Activated T-helper 17 cell treated with anti-CD3 and anti-CD28 coated beads, Interleukin-2, amount 50 U/mL, for 72 hours (primary cell): ENCODE results near the gene FBXL16. TPM values are rescaled to one million over a fixed set of nuclear protein-coding genes. Genes with fewer than 3 reads are reported as not detected.
A peak's percentile ranks its signal among the peaks of the same experiment; 100 is the strongest.

Experiments
- ATAC-seq: fragments of 150-1000 bp; cut with Tn5 transposase; replicated peaks from 2 replicates; pipeline ENCODE4 v1.10.0; 2021; ENCODE audit warnings: mild to moderate bottlenecking, moderate library complexity
- H3K27ac Mint-ChIP-seq: one replicate; pipeline ENCODE4 v1.8.0; 2022; ENCODE audit warnings: mixed read lengths
- H3K27me3 Mint-ChIP-seq: one replicate; pipeline ENCODE4 v1.8.0; 2022; ENCODE audit warnings: mixed read lengths
- H3K36me3 Mint-ChIP-seq: one replicate; pipeline ENCODE4 v1.8.0; 2022; ENCODE audit warnings: low read depth, mild to moderate bottlenecking, mixed read lengths
- H3K4me1 Mint-ChIP-seq: one replicate; pipeline ENCODE4 v1.8.0; 2022; ENCODE audit warnings: mixed read lengths
- H3K4me3 Mint-ChIP-seq: one replicate; pipeline ENCODE4 v1.8.0; 2022; ENCODE audit warnings: mild to moderate bottlenecking, mixed read lengths
- H3K9me3 Mint-ChIP-seq: one replicate; pipeline ENCODE4 v1.8.0; 2022; ENCODE audit warnings: mixed read lengths
- total RNA-seq, 2 donors: library from RNA; stranded (reverse); gene quantifications; one replicate each; pipeline ENCODE4 v1.2.3, GENCODE V29; 2022

FBXL16 gene
- total RNA-seq, 2 donors from 2014 or later = 6.4 to 23.6 TPM

- no peak for ATAC-seq
- Mint-ChIP-seq H3K27me3 (no peaks in the 10 kb centered on the region), H3K36me3 (no peaks in the 10 kb centered on the region), H3K4me1 (no peaks in the 10 kb centered on the region), H3K4me3 (no peak overlapping the region), H3K9me3 (no peaks in the 10 kb centered on the region), H3K27ac (no peak overlapping the region)
These were observed 52.9 kb downstream of the FBXL16 start for GRCh38 chr16:652454-653305.

DNA sequence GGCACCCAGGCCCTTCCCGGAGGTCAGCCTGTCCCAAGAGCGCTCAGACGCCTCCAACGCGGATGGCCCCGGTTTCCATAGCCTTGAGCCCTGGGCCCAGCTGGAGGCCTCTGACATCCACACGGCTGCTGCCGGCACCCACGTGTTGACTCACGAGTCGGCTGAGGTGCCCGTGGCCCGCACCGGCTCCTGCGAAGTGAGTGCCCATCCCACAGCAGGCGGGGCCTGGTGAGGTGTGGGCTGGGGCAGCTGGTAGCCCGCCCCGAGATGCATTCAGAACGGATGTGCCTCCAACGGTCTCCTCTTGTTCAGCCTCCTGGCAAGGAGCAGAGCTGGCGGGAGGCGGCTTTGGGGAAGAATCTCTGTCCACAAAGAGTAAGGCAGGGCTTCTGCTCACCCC lies 53.8 kb downstream of the FBXL16 start:
- no peaks in the 10 kb centered on the region for H3K36me3 Mint-ChIP-seq
- H3K4me3 Mint-ChIP-seq = no peak overlapping the region
- no peaks in the 10 kb centered on the region for H3K9me3 Mint-ChIP-seq

GRCh38 chr16:649631-650030 lies 56.0 kb downstream of the FBXL16 start:
- peak; percentile 27 for ATAC-seq
- Mint-ChIP-seq H3K27ac (no peak overlapping the region), H3K27me3 (no peaks in the 10 kb centered on the region)

More for the DNA sequence above, 53.8 kb downstream of the FBXL16 start:
- Mint-ChIP-seq H3K27me3 (no peaks in the 10 kb centered on the region), H3K4me1 (no peaks in the 10 kb centered on the region), H3K27ac (no peak overlapping the region)
- ATAC-seq = no peak

DNA sequence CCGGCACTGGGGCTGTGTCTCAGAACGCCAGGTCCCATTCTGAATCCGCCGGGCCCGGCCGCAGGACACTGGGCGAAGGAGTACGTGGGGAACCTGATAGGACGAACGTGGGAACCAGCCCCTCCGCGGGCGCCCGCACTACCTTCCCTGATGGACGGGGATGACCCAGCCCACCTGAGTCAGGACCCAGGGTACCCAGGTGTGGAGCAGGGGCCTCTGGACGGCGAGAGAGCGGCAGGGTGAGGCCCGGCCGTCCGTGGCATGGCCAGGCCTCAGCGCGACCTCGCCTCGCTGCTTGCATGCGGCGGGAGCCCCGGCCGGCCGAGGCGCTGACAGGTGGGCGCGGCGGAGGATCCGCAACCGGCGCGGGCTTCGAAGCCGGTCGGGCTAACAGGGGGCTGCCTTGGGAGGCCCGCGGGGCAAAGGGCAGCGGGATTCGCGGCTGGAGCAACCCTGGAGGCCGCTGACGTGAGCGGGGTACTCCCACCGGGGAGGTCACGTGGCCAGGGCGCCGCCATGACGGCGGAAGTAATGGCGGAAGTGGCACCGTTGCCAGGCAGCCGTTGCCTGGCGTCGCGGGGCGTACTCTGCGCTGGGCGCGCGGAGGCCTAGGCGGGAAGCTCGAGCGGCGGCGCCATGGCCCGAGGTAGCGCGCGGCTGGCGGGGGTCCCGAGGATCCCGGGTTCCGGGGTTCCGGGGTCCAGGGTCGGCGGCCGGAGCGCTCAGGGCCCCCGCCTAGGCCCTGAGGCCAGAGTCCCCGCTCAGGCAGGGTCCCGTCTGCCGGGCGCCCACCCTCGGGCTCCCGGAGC lies 56.6 kb downstream of the FBXL16 start, which contains the start of gene WDR90:
TSS of gene WDR90 (plus strand) at position 585 of the 809 bp plus-strand sequence. CDS start at position 637, 52 bp downstream.
- Mint-ChIP-seq H3K27ac (peak within 1 kb of the TSS; percentile 46), H3K36me3 (peaks cover 6% of the 10 kb centered on the region), H3K27me3 (no peaks in the 10 kb centered on the region), H3K4me1 (peaks cover 7% of the 10 kb centered on the region), H3K4me3 (peak within 1 kb of the TSS; percentile 73), H3K9me3 (no peaks in the 10 kb centered on the region)
- ATAC-seq = peak; percentile 97

More at GRCh38 chr16:649631-650030, 56.0 kb downstream of the FBXL16 start:
- no peaks in the 10 kb centered on the region for H3K36me3 Mint-ChIP-seq
- peak overlapping the region; percentile 62 for H3K4me3 Mint-ChIP-seq
- peaks cover under 1% of the 10 kb centered on the region for H3K4me1 Mint-ChIP-seq
- no peaks in the 10 kb centered on the region for H3K9me3 Mint-ChIP-seq

DNA sequence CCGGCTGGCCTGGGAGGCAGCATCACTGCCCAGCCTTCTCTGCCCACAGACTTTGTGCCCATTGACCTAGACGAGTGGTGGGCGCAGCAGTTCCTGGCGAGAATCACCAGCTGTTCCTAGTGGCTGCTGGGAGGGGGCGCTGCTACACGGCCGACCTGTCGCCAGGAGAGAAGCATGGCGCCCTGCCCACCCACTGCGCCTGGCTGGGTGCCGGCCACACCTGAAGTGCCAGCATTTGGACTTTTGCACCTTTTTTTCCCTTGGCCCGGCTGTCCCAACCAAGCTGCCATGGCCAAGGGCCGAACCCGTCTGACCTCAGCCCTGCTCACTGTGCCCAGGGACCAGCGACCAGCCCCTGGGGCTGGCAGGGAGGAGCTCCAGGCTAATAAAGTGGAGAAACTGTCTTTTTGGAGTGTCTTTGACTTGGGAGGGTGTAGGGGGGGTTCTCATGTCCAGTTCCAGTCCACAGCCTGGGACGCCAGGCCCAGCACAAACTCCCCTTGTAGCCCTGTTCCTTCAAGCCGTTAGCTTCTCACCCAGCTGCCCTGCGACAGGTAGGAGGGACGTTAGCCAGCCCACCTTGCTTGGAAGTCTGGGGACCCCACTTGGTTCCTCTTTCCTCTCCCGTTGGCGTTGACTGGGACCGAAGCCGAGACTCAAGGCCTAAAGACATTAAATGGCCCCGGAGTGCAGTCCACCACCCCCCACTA lies 57.4 kb downstream of the FBXL16 start:
- peaks cover 8% of the 10 kb centered on the region for H3K4me1 Mint-ChIP-seq
- H3K9me3 Mint-ChIP-seq = no peaks in the 10 kb centered on the region
- H3K27ac Mint-ChIP-seq = peak overlapping the region; percentile 46
- peak overlapping the region; percentile 73 for H3K4me3 Mint-ChIP-seq
- peak; percentile 22 for ATAC-seq
- H3K27me3 Mint-ChIP-seq = no peaks in the 10 kb centered on the region
- H3K36me3 Mint-ChIP-seq = peaks cover 11% of the 10 kb centered on the region

DNA sequence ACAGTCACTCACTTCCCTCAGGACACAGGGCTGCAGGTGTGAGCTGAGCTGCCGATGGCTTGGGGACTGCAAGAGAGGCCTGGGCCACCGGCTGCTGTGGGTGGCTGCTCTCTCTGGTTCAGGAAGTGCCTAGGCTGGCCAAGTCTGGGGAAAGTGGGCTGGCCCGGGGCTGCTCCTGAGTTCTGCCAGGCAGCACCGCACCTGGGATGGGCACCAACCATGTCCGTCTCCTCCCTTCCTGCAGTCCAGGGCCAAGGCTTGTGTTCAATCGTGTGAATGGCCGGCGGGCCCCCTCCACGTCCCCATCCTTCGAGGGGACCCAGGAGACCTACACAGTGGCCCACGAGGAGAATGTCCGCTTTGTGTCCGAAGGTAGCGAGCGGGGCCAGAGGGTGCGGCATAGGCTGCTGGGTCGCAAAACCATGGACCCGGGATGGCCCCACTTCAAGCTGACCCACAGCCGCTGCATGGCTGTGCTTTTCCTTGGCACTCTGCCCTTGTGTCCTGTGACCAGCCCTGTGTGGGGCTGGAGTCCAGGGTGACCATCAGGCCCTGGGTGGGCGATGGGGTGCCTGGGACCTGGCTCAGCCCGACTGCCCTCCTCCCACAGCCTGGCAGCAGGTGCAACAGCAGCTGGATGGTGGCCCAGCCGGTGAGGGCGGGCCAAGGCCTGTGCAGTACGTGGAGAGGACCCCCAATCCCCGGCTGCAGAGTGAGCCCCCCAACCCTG lies 58.3 kb downstream of the FBXL16 start:
- Mint-ChIP-seq H3K27ac (no peak overlapping the region), H3K4me1 (peaks cover 8% of the 10 kb centered on the region), H3K9me3 (no peaks in the 10 kb centered on the region), H3K27me3 (no peaks in the 10 kb centered on the region), H3K36me3 (peaks cover 11% of the 10 kb centered on the region), H3K4me3 (peak overlapping the region; percentile 73)
- no peak for ATAC-seq

DNA sequence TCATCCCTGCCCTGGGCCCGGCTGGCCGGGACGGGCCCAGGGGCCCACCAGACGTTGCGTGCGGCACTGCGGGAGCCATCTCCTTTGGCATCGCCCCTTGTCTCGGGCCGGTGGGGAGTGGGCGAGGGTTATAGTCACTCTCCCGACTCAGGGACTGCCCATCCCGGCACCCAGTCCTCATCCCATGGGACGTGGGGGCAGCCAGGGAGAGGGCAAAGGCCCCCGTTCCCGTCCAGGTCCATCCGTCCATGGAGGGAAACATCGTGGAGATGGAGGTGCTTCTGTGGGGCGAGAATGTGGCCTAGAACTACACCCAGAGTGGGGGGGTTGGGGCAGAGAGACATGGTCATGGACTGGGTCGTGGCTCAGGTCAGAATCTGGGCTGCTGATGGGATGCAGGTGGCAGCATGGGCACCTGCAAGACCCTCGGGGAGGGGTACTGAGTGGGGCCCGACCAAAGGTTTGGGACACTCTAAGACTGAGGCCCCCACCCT lies 58.9 kb downstream of the FBXL16 start:
- H3K9me3 Mint-ChIP-seq = no peaks in the 10 kb centered on the region
- peaks cover 11% of the 10 kb centered on the region for H3K36me3 Mint-ChIP-seq
- peaks cover 8% of the 10 kb centered on the region for H3K4me1 Mint-ChIP-seq
- no peak overlapping the region for H3K4me3 Mint-ChIP-seq
- no peaks in the 10 kb centered on the region for H3K27me3 Mint-ChIP-seq
- no peak for ATAC-seq
- no peak overlapping the region for H3K27ac Mint-ChIP-seq

DNA sequence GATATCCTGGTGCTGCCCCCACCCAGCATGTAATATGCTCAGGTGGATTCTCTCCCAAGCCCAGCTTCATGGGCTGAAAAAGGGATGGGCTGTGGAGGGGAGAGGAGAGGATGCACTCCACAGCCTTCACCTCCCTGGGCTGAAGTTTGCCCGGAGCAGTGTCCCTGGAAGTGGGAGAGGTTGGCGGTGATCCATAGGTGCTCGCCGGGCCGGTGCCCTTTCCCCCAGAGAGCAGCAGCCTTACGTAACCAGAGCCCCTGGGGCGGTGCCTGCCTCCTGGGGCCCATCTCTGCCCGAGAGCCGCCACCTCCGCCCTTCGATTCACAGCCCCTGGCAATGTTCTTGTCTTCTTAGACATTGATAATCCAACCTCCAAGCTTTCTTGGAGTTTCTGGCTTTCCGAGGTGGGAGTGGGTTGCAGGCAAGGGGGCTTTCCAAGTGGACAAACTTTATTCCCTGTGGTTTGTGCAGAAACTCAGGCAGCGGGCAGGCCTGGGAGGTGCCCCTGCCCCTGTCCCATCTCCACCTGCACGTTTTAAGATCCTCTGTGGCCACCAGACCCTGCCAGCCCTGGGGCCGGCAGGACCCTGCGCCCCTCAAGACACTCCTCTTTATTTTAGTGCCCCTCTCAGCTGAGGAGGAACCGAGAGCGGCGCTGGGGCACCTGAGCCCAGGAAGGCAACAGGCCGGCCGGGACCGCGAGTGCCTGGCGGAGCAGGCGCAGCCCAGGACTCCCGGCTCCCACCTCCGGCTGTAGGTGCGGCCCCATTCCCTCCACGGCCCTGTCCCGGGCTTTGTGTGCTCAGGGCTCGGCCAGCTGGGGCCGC lies 59.5 kb downstream of the FBXL16 start:
- H3K4me3 Mint-ChIP-seq = no peak overlapping the region
- H3K4me1 Mint-ChIP-seq = peaks cover 8% of the 10 kb centered on the region
- no peak for ATAC-seq
- H3K9me3 Mint-ChIP-seq = no peaks in the 10 kb centered on the region
- no peaks in the 10 kb centered on the region for H3K27me3 Mint-ChIP-seq
- H3K27ac Mint-ChIP-seq = no peak overlapping the region
- H3K36me3 Mint-ChIP-seq = peaks cover 11% of the 10 kb centered on the region

DNA sequence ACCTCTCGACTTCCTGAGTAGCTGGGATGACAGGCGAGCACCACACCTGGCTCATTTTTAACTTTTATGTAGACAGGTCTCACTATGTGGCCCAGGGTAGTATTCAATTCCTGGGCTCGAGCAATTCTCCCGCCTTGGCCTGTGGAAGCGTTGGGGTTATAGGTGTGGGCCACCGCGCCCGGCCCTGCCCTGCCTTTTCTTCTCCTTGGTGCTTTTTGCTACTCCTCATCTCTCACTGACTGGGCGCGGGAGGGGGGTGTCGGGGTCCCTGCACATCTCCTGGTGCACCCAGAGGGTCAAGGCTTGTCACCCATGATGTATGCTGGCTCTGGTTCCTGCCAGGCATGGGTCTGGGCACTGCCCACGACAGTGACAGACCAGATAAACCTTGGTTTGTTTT lies 61.0 kb downstream of the FBXL16 start:
- Mint-ChIP-seq H3K4me1 (peaks cover 8% of the 10 kb centered on the region), H3K27me3 (no peaks in the 10 kb centered on the region), H3K4me3 (peak overlapping the region; percentile 72)

DNA sequence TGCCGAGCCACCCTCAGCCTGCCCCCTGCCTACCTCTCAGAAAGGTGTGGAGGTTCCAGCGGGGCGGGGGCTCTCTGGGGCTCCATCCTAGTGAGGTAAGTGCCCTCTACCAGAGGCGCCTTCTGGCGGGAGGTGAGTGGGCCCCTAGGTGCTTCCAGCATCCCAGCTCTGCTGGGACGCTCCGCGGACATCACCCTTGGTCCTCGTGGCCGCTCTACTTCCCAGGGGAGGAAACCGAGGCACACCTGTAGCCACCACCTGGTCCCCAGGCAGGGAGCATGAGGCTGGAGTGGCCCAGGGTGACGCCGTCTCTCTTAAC lies 62.6 kb downstream of the FBXL16 start:
- H3K9me3 Mint-ChIP-seq = no peaks in the 10 kb centered on the region
- peaks cover 11% of the 10 kb centered on the region for H3K36me3 Mint-ChIP-seq
- peaks cover 8% of the 10 kb centered on the region for H3K4me1 Mint-ChIP-seq
- no peak for ATAC-seq
- no peaks in the 10 kb centered on the region for H3K27me3 Mint-ChIP-seq
- H3K27ac Mint-ChIP-seq = no peak overlapping the region
- peak overlapping the region; percentile 72 for H3K4me3 Mint-ChIP-seq

More for the DNA sequence above, 61.0 kb downstream of the FBXL16 start:
- no peak for ATAC-seq
- Mint-ChIP-seq H3K27ac (no peak overlapping the region), H3K36me3 (peaks cover 11% of the 10 kb centered on the region), H3K9me3 (no peaks in the 10 kb centered on the region)
